GM12801 (cell line): ENCODE results near the gene LPCAT1.

ENCODE experiments used
- CTCF ChIP-seq: IDR thresholded peaks from one replicate; pipeline ENCODE4 v1.5.1; 2011; ENCODE audit warnings: control low read depth; ENCODE audit not compliant: insufficient read length; ENCODE audit errors: extremely low read depth

LPCAT1 gene

GRCh38 chr5:1479066-1479465 is 44.7 kb downstream of the LPCAT1 start:
- no peak for TF ChIP-seq CTCF

DNA sequence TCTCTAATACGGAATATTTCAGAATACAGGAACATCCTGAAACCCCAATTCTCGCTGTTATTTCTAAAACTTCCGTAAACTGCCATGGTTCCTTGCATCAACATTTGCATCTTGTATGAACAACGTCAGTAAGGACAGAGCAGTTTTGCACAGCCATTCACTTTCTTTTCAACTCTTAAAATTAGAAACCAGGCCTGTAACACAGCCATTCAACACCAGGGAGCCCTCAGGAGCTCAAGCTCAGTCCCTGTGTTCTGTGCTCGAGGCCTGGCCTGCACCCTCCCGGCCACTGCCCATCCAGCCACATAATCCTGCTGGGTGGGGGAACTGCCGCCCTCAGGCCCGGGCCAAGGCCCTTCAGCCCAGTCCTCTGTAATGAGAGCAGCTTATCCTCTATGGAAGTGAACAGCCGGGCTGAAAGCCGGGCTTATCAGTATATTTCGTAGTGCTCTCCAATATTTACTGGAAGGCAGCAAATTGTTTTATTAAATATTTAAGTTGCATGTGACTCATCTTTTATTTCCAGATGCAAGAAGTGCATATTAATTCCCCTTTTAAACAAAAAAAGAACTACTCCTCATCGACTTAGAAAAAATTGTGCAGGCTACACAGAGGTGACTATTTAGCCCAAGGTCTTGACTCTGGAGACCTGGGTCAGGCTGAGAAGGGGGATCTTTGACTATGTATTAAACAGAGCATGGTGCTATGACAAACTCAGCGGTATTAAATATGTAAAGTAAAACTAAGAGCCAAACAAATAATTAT is 45.3 kb downstream of the LPCAT1 start:
- no peak for TF ChIP-seq CTCF

DNA sequence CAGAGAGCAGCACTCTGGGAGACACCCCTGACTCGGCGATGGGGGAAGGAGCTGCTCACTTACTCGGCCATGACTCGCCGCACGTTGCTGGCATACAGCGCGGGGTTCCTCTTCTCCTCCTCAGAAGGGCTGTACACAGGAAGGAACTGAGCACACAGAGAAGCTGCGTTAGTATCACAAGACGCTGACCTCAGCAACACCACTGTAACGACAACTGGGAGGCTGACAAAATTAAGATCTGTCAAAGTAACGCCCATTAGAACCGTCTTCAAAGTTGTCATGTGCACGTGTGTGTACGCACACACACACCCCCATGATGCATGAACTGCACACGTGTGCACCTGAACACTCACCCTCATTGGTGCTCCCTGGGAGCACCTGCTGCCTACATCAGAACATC is 46.4 kb downstream of the LPCAT1 start:
- no peak for TF ChIP-seq CTCF

GRCh38 chr5:1476967-1477310 is 46.8 kb downstream of the LPCAT1 start:
- TF ChIP-seq CTCF: no peak

- TF ChIP-seq CTCF: no peak
Observed at GRCh38 chr5:1476181-1476966, 47.4 kb downstream of the LPCAT1 start.

- no peak for TF ChIP-seq CTCF
Observed at GRCh38 chr5:1474866-1475543, 48.8 kb downstream of the LPCAT1 start.

GRCh38 chr5:1474183-1474839 is 49.4 kb downstream of the LPCAT1 start:
- TF ChIP-seq CTCF: no peak
